ENCODE measurements around the gene SLC24A3.

The SLC24A3 gene

DNA sequence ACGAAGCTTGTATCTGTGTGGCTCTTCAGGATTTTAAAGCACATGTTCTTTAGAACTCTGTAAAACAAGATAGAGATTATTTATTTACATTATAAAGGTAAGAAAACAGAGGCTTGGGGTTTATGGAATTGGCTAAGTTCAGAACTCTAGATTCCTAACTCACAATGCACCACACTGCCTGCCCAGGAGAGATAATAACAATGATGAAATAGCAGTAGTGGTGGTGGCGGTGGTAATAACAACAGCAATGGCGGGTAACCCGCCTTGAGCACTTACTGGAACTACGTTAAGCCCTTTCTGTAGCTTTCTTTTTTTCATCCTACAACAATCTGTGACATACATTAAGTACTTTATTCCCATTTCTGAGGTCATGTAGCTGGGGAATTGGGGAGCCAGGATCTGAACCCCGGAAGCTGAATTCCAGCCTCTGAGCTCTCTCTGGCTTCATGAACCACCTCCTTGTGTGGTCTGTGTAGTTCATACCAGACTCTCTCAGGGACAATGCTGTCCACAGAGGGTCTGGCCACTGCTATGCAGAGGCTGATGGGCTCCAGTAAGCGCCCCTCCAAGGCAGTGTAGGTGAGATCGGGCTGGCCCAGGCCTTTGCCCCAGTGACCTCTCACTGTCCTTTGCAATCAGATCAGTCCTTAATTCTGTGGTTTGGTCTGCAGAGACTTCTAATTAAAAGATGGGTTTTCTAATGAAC, 260.9 kb downstream of the SLC24A3 start:
- no peak for DNase-seq

DNA sequence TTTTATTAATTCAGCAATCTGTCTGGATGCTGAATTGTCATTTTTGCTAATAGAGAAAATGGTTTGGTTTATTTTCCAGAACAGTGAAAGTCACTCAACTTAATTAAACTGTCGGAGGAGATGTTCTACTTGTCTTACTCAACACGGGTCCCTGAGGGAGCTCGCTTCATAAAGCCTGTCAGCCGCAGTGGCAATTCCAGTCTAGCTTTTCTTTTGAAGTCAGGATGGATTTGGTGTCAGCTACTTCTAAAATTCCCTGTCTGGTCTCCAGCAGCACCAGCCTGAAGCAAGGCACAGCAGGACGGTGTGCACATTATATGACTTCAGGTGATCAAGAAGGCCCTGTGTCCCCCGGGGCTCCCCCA, 261.5 kb downstream of the SLC24A3 start:
- DNase-seq = no peak

DNA sequence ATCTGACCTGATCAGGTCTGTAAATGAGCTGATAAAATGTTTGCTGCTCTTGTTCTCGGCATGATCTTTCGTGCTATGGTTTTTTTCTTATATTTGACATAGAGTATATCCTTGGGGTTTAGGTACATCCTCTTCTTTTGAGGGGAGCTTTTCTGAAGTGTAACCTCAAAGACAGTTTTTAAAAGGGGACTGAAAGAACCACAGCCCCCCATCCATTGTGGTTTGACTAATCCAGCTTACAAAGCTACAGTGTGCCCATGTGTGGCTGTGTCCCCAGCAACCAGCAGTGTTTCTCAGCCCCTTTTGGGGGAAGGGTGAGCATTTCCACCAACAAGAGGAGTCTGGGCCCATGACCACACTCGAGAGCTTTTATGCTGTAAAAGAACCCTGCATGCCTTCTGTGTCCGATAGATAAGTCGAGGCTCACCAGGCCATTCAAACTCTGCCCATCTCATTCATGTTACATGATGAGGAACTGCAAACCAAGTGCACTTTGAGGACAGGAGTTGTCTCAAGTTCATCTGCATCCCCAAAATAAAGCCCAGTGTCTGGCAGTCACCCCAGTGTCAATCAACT, 266.0 kb downstream of the SLC24A3 start:
- no peak for DNase-seq

DNA sequence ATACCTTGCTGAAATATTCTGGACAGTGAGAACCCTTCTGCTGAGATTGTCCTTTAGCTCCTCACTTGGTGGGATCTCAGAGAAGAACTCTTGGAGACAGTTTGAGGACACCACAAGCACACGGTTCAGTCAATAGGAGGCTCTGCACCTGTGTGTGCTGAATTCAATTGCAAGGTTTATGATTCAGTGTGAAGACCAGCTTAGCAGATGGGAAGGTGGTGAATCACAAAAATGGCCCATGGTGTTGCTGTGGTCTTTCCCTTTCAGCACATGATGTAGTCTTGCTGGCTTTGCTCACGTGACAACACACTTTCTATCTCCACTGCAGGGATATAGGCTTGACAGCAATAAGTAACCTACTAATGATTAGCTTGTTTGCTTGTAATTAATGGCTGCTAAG, 270.3 kb downstream of the SLC24A3 start:
- DNase-seq = no peak

DNA sequence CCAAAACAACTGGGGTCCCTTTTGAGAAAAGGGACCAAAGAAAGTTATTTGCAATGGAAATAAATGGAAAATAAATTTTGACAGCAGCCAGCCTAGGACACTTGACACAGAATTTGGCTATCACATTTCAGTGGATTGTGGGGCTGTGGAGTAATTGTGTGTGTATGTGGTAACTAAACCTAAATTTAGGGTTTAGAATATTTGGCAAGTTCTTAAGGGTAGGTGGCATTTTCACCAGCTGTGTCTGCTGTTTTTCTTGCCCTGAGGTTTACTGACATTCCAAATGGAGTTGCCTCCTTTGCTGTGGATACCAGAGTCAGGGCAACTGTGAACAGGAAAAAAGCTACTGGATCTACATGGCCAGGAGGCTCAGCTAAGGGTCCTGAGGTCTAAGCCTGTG, 270.9 kb downstream of the SLC24A3 start:
- no peak for DNase-seq

DNA sequence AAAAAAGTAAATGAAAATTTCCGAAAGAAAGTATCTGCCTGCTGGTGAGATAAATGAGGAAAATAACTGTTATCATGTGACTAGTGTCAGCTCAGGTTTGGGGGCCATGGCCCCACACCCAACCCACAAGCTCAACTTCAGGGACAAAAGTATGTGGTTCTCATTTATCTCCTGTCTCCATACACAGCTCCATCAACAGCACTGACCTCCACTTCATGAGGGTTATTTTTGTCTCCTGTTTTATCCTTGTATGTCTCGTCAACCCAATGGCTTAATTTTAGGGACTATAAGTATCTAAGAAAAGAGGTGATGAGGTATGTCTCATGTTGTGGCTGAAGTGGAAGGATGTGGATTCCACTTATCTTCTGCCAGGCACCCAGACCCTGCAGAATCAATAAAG, 274.0 kb downstream of the SLC24A3 start:
- no peak for DNase-seq

DNA sequence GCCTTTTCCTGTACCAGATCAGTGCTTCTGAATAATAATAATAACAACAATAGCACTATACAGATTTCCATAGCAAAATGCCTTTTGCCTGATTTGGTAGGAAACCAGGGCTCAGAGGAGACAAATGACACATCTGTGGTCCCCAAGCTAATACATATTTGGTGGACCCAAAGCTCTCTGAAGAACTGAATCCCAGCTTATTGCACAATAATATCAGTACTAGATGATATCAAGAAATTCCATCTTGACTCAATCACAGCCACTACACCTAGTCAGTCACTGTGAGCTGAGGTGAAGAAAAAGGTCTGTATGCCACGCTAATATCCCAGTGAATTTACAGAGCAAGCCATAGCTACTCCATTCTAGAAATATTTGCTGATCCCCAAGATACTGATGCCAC, 275.0 kb downstream of the SLC24A3 start:
- DNase-seq = no peak

DNA sequence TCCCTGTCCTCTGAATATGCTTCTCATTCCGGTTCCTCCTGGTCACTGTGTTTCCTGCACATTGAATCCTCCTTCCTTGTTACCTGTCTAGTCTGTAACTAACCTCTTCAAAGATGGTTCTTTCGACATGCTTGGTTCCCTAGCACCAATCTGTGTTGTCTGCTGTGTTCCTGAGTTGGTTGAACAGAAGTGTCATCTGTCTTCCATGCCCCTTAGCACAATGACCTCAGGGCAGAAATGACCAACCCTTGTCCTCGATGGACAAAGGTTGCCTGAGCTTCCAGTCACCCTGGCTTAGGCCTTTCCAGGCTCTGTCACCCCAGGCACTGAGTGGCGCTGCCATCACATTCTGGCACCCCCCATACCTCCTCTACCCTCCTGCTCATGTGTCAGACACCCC, 278.8 kb downstream of the SLC24A3 start:
- DNase-seq = no peak

DNA sequence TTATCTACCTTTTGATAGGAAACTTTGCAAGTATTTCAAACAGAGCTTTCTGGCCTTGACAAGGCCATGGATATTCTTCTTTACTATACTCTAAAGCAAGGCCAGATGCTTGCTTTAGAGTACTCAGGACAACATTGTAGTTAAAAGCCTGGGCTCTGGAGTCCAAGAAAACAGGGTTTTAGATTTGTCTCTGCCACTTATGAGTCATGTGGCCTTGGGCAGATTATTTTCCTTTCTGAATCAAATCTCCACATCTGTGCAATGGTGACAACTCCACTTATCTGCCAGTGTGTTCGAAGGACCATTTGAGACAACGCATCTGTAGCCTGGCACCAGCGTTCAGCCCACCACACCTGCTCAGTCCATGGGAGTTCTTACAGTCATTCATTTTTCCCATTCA, 279.7 kb downstream of the SLC24A3 start:
- no peak for DNase-seq

DNA sequence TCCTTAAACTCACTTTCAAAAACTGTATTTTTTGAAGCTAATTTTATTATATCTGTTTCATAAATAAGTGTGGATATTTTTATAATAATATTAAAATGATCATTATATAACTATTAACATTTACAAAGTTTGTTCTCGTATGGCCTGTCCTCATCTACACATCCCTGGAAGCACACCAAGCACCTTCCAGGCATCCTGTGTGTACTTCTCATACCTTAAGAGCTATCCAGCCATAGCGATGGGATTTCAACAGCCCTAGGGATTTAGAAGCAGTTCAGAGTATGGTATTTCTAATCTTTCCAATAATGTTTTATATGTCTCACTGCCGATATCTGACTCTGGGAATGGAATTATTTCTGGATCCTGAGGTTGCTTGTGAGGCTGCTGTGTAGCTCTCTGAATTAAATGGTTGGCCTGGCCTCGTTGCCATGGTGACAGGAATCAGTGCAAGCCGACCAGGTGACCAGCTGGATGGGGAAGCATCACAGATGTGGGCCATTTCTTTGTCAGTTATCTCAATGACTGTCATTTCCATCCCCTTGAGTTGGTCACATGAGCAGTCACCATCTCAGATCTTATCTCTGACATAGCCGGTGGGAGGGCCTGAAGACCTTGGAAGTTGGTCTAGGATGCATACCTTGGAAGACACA, 280.4 kb downstream of the SLC24A3 start:
- DNase-seq = no peak

DNA sequence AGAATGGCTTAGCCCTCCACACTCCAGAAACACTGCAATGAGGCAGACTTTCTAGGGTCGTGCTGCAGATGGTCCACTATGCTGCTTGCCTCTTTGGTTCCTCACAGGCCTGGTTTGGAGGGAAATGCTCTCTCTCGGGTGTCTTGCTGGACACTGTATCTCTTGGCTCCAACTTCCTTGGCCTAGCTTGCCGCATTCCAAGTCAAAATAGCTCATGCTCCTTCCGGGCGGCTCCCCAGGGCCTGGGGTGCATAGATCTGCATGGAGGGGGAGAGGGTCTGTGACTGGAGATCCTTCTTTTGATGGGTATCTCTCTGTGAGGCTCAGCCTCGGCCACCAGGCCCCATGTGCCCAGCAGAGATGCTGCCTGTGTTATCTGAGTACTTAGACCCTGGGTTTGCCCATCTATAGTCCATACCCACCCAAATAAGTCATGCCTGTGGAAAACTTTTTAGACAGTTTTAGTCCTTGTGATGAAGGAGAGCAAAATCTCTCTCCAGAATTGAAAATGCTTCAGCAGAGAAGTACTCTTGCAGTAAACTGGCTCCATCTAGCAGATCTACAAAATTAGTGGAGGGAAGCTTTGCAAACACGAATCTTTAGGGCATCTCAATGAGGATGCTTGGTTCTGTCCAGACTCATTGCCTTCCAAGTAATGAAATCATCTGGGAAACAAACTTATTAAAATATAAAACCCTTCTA, 281.5 kb downstream of the SLC24A3 start:
- no peak for DNase-seq

DNA sequence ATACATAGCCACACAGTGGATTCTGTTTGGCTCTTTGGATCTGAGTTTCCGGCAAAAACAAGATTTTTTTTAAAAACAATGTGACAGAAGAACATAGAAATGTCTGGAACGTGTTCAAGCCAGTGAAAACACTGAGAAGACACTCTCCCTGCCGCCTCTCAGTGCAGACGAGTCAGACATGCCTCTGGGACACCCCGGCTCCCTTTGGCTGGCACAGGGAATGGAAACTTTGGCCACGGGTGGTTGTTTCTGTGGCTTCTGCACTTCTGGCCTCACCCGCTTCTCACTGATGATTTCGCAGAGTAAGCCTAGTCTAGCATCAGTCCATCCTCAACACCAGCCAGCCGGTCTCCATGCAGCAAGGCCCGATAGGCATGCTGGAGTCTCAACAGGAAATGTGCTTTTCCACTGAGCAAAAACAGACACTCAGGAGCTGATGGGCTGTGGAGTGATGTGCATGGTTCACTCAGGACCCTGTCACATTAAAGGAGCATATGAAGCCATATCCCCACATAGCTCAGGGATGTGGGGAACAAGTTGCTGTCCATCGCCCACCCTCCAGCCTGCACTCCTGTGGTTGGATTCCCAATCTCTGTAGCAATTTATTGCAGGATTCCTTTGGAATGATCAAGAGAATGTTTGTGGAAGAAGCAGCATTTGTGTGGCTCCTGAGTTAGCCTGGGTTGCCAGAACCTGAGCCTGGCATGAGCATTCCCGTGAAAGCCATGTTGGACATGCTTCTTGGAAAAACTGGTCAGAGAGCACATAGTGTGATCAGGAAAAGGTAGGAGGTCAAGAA, 283.7 kb downstream of the SLC24A3 start:
- DNase-seq = no peak

DNA sequence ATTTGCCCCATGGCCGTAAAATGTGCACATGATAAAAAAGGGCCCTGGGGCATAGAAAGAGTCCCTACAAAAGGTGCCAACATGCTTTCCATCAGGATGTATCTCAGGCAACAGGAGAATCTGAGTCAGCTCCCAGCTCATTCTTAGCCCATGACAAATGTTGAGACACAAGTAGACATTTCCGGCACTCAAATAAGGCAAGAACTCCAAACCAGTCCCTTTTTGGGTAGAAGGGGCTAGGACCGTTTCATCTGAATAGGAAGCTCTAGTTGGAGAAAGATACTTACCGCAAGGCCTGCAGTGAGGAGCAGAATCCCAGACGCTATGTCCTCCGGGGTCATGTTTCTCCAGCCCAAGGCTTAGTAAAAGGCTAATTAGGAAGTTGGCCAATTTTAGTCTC, 284.6 kb downstream of the SLC24A3 start:
- no peak for DNase-seq

DNA sequence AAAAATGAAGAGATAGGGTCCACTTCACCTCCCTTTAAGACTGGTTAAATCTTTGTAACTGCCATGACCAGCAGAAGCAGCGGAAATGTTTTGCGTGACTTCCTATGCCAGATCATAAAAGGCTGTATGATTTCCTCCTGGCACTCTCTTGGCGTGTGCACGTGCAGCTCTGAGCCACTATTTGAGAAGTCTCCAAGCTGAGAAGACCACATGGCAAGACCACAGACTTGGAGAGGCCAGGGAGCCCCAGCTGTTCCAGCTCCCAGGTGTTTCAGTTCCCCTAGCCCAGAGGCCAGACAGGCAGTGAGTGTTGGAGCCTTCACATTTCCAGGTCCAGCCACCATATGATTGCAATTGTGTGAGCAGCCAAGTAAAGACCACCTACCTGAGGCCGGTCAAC, 286.3 kb downstream of the SLC24A3 start:
- DNase-seq = no peak

DNA sequence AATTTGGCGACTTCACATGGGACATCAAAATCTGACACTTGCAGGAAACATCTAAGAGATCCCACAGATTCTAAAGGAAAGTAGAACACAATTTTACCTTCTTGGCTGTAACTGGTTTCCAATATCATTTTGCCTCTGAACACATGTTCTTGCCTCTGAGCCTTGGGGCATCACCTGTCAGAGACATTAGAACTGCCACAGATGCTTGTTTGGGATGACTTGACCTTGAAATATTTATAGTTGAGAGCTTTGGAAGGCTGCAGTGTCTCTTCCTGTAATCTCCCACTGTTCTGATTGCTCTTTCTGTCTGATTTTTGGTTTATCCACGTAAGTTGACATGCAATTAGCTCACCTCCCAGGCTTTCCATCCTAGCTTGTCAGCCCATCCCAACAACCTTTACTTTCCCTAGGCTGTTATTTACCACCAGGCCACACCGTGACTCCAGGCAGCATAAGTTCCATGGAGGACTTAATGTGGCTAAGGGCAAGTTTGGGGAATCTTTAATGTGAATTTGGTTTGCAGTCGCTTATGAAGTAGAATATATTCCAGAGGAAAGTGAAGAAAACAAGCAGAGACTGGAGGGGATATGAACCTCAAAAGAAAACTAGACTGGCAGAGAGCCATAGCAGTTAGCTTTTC, 289.2 kb downstream of the SLC24A3 start:
- no peak for DNase-seq

DNA sequence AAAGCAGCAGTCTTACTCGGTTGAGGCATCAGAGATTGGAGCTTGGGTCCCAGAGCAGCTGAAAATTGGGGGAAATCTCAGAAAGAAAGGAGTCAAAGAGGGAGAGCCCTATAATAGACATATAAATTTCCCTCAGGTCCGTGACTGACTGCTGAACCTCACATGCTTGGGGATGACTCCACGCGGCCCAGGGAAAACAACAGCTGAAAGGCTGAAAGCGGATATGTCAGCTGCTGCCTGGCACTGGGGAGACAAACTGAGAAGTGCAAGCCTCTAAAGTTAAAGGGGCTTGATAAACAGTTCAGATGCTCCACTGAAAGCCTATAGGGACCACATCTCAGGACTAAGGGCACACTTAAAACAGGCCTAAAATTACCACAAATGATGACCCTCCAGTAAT, 289.7 kb downstream of the SLC24A3 start:
- peak; percentile 46 for DNase-seq

DNA sequence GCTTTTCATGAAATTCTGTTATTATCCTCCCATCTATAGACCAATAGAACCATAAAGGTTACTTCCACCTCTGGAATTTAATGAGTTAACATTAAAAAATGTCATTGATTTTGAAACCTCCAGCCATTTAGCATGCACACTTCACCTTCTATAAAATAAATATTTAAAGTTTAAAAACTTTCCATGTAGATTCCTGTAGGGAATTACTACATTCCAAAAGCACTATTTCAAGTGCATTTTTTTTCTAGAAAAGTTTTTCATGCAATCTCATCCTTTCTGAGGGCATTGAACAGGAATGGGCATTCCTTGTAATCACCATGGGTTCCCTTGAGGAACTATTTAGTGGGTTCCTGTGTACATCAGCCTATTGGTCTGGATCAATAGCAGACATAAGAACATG, 291.8 kb downstream of the SLC24A3 start:
- no peak for DNase-seq

DNA sequence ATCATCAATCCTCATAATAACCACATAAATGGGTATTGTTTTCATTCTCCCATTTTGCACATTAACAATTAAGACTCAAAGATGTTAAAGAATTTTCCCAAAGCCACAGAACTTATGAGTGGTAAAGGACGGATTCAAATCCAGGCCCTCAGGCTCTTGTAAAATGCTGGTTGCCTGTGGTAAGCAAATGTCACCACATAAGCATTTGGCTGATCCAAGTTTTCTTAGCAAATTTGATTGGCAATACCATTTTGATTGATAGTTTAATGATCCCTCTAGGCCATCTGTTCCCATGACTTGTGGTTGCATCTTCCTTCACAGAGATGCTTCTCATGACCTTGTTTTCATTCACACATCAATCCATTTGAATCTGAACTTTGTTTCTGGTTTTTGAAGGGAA, 293.6 kb downstream of the SLC24A3 start:
- no peak for DNase-seq

DNA sequence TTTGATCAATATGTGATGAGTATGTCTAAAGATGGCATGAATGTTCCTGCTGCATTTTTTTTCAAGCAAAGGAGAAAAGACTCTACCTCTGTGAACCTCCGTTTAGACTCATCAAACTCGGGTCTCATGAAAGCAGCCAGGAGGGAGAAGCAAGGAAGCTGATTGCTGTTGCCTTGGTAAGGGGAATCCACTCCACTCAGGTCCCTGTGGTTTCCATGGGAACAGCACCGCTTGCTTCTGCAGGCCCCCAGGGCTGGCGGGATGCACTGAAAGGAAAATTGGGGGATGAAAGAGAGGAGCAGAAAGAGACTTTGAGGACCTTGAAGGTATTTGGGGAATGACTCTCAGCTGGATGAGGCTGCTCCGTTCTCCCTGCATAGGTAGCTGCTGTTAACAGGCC, 296.0 kb downstream of the SLC24A3 start:
- DNase-seq = no peak

DNA sequence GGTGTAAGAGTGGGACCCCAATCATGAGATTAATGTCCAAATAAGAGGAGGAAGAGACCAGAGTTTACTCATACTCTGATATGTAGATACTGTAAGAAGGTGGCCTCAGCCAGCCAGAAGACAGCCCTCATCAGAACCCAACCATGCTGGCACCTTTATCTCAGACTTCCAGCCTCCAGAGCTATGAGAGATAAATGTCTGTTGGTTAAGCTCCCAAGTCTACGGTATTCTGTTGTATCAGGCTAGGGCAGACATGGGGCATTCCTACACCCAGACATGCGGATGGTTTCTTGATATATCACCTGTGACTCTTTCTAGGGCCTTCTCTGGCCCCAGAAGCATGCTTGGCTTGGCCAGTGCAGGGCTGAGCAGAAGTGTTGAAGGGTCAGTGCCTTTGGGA, 298.2 kb downstream of the SLC24A3 start:
- DNase-seq = no peak

DNA sequence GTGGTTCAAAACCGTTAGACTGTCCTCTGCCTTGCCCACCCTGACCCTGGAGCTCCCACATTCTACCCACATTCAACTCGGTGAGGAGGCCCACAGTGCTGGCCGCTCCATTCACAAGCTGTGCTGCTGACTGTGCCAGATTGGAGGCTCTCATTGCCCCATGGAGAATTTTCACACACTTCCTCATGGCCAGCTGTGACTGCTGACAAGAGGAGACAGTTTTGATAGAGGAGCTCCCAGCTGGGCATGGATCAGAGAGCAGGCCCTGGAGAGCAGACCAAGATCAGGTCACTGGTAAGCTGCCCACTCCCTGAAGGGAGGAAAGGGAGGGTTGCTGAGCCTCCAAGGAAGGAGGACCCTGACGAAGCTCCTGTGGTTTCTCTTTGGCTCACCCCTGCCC, 299.5 kb downstream of the SLC24A3 start:
- DNase-seq = no peak

DNA sequence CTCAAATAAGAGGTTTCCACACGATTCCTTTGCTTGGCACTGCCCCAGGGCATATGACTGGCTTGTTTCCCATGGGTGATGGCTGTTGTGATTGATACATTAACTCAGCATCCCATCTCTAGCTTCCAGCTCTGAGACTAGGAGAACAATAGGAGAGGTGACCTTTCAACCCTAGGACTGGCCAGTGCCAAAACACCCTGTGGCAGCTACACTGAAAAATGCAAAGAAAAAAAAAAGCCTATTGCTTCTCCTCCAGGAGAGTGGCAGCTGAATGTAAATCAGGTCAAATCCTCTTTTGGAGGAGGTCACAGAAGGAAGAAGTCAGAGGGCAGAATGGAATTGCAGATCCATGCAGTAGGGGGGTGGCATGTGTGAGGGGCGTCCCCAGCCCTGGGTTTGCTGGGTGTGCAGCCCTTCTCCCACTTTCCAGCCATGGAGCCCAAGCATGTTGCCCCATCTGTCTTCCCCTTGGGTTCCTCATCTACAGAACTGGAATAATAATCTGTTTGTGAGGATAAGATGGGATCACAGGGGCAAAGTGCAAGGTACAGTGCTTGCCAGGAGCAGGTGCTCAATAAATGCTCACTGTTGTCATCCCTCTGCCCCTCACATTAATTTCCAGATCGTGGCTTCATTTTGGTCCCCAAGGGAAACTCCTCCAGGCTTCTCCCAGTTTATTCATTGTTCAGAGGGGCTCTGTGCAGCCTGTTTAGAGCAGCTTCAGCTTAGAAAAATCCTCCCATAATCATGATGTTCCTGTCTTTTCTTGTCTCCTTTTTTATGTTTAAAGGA, 300.6 kb downstream of the SLC24A3 start:
- no peak for DNase-seq

Measured in left hindlimb (tissue), 1 donor.